Left renal cortex interstitium (tissue), 4 donors: ENCODE results near the gene STAU1. TPM values are rescaled to one million over a fixed set of nuclear protein-coding genes. Genes with fewer than 3 reads are reported as not detected.
"Not testable (repeated sequence)": the region's sequence is repeated elsewhere in the genome, so short reads cannot be mapped to it uniquely, and the experiment has no call there.

ENCODE experiments used
- DNase-seq, 4 donors: peaks; one replicate each; pipeline ENCODE4 v3.0.0-alpha.2; 2013; ENCODE audit warnings: low read depth in 4 of 4, low spot score in 2 of 4, missing footprints in 1 of 4
- polyA plus RNA-seq, 4 donors: library from polyadenylated mRNA; unstranded; fragments of 120-200 nt; gene quantifications; one replicate each; pipeline ENCODE4 v1.2.1, GENCODE V29; 2013; ENCODE audit not compliant: insufficient read length in 4 of 4

The STAU1 gene
- polyA plus RNA-seq, 4 donors = 115 to 121 (median 116) TPM

- DNase-seq = no peak
Measured at GRCh38 chr20:49091762-49092161, 96.4 kb downstream of the STAU1 start.

GRCh38 chr20:49091104-49091503, 97.0 kb downstream of the STAU1 start:
- DNase-seq = no peak

GRCh38 chr20:49082295-49082694, 105.8 kb downstream of the STAU1 start:
- not testable (repeated sequence) for DNase-seq

- DNase-seq = no peak
Measured at GRCh38 chr20:49078310-49078709, 109.8 kb downstream of the STAU1 start.

GRCh38 chr20:49074521-49074920, 113.6 kb downstream of the STAU1 start:
- DNase-seq = no peak

Other genes with a start within 250 kb of the STAU1 start
- gene CSE1L, start 142.0 kb downstream of the STAU1 start, polyA plus RNA-seq = 100 to 1,000 TPM in 3 of 4 donors, 10 to 100 TPM in 1; 94.6 to 113 (median 105) TPM
- 10 to 100 TPM; 45.2 to 52.3 (median 48.5) TPM for gene DDX27, start 31.1 kb upstream of the STAU1 start, polyA plus RNA-seq
- gene ZNFX1, start 89.7 kb upstream of the STAU1 start, polyA plus RNA-seq = 10 to 100 TPM; 15.5 to 17.1 (median 17.0) TPM